Keratinocyte (primary cell): Measurements from ENCODE around the gene RNU7-1. TPM values are rescaled to one million over a fixed set of nuclear protein-coding genes. Genes with fewer than 3 reads are reported as not detected.

Experiments
- DNase-seq: peaks from one replicate; pipeline ENCODE4 v3.0.0-alpha.2; 2011; ENCODE audit warnings: low read depth, missing footprints, low spot score
- FAIRE-seq: peaks from 2 replicates; lab custom pipeline; 2011; peaks lifted over from hg19 to GRCh38; lab: Jason Lieb, UNC
- H2AFZ ChIP-seq: 2 replicates; pipeline ENCODE4 v1.6.0; 2012; ENCODE audit warnings: low read length, control low read depth, inconsistent platforms; ENCODE audit not compliant: control insufficient read depth
- H3K27ac ChIP-seq: 2 replicates; pipeline ENCODE4 v1.5.1; 2011; ENCODE audit warnings: low read length; ENCODE audit not compliant: control insufficient read depth, insufficient read depth
- H3K27me3 ChIP-seq: 3 replicates; pipeline ENCODE4 v1.6.0; 2011; ENCODE audit warnings: low read length; ENCODE audit not compliant: control insufficient read depth, insufficient read depth; ENCODE audit errors: extremely low read depth
- H3K36me3 ChIP-seq, 2 experiments: 2 replicates in 1 of 2; 3 replicates in 1 of 2; pipeline ENCODE4 v1.5.1; 2011; ENCODE audit warnings: low read length in 2 of 2, mild to moderate bottlenecking in 1 of 2; ENCODE audit not compliant: control insufficient read depth in 2 of 2, insufficient read depth in 2 of 2; ENCODE audit errors: extremely low read depth in 1 of 2
- H3K4me1 ChIP-seq: 3 replicates; pipeline ENCODE4 v1.5.1; 2011; ENCODE audit warnings: low read length; ENCODE audit not compliant: control insufficient read depth, insufficient read depth; ENCODE audit errors: extremely low read depth
- H3K4me2 ChIP-seq: 3 replicates; pipeline ENCODE4 v1.6.0; 2011; ENCODE audit warnings: low read depth, low read length; ENCODE audit not compliant: control insufficient read depth, insufficient read depth; ENCODE audit errors: extremely low read depth
- H3K4me3 ChIP-seq, 3 experiments: fragments of 200-600 bp in 1 of 3; sonication (generic) in 1 of 3; 2 replicates in 2 of 3; 3 replicates in 1 of 3; pipeline ENCODE4 v1.5.1; 2011 to 2016; ENCODE audit warnings: low read length in 3 of 3, mild to moderate bottlenecking in 3 of 3, control low read depth in 2 of 3, inconsistent platforms in 1 of 3, low read depth in 1 of 3, mixed read lengths in 1 of 3, mixed run types in 1 of 3, moderate library complexity in 1 of 3; ENCODE audit not compliant: control insufficient read depth in 2 of 3, insufficient read depth in 2 of 3; ENCODE audit errors: extremely low read depth in 1 of 3
- H3K79me2 ChIP-seq: 2 replicates; pipeline ENCODE4 v1.6.0; 2012; ENCODE audit warnings: low read length; ENCODE audit not compliant: control insufficient read depth, insufficient read depth
- H3K9ac ChIP-seq: 3 replicates; pipeline ENCODE4 v1.6.0; 2011; ENCODE audit warnings: low read length; ENCODE audit not compliant: control insufficient read depth, insufficient read depth; ENCODE audit errors: extremely low read depth
- H3K9me1 ChIP-seq: 3 replicates; pipeline ENCODE4 v1.6.0; 2011; ENCODE audit warnings: low read length; ENCODE audit not compliant: control insufficient read depth, insufficient read depth; ENCODE audit errors: extremely low read depth
- H3K9me3 ChIP-seq: 2 replicates; pipeline ENCODE4 v1.5.1; 2012; ENCODE audit warnings: low read depth, low read length; ENCODE audit not compliant: control insufficient read depth
- H4K20me1 ChIP-seq: 3 replicates; pipeline ENCODE4 v1.6.0; 2011; ENCODE audit warnings: low read length; ENCODE audit not compliant: control insufficient read depth, insufficient read depth; ENCODE audit errors: extremely low read depth
- EZH2 ChIP-seq: IDR thresholded peaks from one replicate; pipeline ENCODE4 v1.6.1; 2012; ENCODE audit warnings: inconsistent platforms, mild to moderate bottlenecking, low read length, moderate library complexity
- dilution Hi-C: fragments of 300-500 bp; cut with MboI; formaldehyde crosslinking; loops from one replicate; pipeline ENCODE4 v1.7.0; 2020; ENCODE audit warnings: low sequenced_read_pairs; ENCODE audit not compliant: extremely low pct_ligation_motif_present
- polyA plus RNA-seq, 5 experiments: library from polyadenylated mRNA; depleted of rRNA in 3 of 5; stranded (reverse) in 3 of 5; stranded (forward) in 1 of 5; unstranded in 1 of 5; fragments of >200 nt; gene quantifications; 1 replicate in 1 of 5; 2 replicates in 3 of 5; 3 replicates in 1 of 5; pipeline versions ENCODE4 v1.2.1 to v1.2.3, GENCODE V29; 2011 to 2012; ENCODE audit warnings: missing spikeins in 2 of 5, low read depth in 1 of 5, low replicate concordance in 1 of 5
- TF ChIP-seq, protein P1 (sequence below), 3 experiments: IDR thresholded peaks in 1 of 3; conservative IDR thresholded peaks in 1 of 3; optimal IDR thresholded peaks in 1 of 3; 2 replicates in 2 of 3; 3 replicates in 1 of 3; pipeline versions ENCODE3 to v1.5.1; 2011; ENCODE audit warnings: low read length in 3 of 3, mild to moderate bottlenecking in 3 of 3, moderate library complexity in 2 of 3, control low read depth in 1 of 3, inconsistent platforms in 1 of 3; ENCODE audit not compliant: insufficient read depth in 2 of 3; ENCODE audit errors: extremely low read depth in 1 of 3

Gene RNU7-1
- polyA plus RNA-seq, 1 donor (not counting 4 experiments of a cell fraction or from before 2014, with no cell fraction given), result not detected

DNA sequence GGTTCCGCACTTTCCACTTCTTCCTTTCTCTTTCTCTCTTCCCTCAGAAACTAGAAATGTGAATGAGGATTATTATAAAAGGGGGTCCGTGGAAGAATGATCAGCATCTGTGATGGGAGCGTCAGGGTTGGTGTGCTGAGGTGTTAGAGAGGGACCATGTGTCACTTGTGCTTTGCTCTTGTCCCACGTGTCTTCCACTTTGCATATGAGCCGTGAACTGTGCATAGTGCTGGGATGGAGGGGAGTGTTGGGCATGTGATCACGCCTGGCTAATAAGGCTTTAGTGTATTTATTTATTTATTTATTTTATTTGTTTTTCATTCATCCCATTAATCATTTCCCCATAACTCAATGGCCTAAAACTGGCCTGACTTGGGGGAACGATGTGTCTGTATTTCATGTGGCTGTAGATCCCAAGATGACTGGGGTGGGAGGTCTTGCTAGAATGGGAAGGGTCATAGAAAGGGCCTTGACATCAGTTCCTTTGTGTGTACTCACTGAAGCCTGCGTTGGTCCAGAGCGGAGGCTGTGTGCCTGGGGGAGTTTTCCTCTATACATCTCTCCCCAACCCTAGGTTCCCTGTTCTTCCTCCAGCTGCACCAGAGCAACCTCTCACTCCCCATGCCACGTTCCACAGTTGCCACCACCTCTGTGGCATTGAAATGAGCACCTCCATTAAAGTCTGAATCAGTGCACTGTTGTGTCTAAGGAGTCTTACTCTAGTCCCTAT is 20.4 kb upstream of the RNU7-1 start:
- Histone ChIP-seq H3K9ac (no peak overlapping the region), H4K20me1 (no peaks in the 10 kb centered on the region), H3K9me3 (no peaks in the 10 kb centered on the region), H3K4me3 (no peak overlapping the region), H2AFZ (no peak overlapping the region), H3K9me1 (peaks cover 2% of the 10 kb centered on the region), H3K79me2 (peaks cover 8% of the 10 kb centered on the region), H3K27me3 (no peaks in the 10 kb centered on the region), H3K4me2 (no peak overlapping the region), H3K4me1 (peaks cover 39% of the 10 kb centered on the region), H3K27ac (no peak overlapping the region), H3K36me3 (no peaks in the 10 kb centered on the region)
- no peak for TF ChIP-seq EZH2
- TF ChIP-seq, protein P1, sequence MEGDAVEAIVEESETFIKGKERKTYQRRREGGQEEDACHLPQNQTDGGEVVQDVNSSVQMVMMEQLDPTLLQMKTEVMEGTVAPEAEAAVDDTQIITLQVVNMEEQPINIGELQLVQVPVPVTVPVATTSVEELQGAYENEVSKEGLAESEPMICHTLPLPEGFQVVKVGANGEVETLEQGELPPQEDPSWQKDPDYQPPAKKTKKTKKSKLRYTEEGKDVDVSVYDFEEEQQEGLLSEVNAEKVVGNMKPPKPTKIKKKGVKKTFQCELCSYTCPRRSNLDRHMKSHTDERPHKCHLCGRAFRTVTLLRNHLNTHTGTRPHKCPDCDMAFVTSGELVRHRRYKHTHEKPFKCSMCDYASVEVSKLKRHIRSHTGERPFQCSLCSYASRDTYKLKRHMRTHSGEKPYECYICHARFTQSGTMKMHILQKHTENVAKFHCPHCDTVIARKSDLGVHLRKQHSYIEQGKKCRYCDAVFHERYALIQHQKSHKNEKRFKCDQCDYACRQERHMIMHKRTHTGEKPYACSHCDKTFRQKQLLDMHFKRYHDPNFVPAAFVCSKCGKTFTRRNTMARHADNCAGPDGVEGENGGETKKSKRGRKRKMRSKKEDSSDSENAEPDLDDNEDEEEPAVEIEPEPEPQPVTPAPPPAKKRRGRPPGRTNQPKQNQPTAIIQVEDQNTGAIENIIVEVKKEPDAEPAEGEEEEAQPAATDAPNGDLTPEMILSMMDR (optimal IDR thresholded peaks at IDR 0.05 in 1 of 3, IDR thresholded peaks at IDR 0.05 in 1 of 3, conservative IDR thresholded peaks at IDR 0.05 in 1 of 3; ENCODE audit: extremely low read depth in 1 of 3, insufficient read depth in 2 of 3, low read length in 3 of 3), result no peak
- FAIRE-seq, result no peak
- no peak for DNase-seq
- dilution Hi-C loops, result no loop called here

DNA sequence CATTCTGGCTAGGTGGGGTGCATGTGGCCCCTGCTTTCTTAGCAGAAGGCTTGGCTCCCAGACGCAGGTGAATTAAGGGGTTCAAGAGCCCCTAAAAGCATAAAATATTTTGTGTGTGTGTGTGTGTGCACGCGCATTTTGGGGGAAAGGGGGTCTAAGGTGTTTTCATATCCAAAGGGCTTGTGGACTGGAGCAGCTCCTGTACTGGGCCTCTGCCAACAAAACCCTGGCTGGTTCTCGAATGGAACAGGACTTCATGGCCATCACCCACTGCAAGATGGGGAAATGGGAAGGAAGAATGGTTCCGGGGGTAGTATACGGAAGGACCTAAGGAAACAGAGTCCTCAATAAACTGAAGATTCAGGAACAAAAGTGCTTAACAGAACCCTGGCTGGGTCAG is 19.8 kb upstream of the RNU7-1 start:
- Histone ChIP-seq H3K9me3 (no peaks in the 10 kb centered on the region), H3K9ac (no peak overlapping the region), H3K4me2 (no peak overlapping the region), H2AFZ (no peak overlapping the region), H4K20me1 (no peaks in the 10 kb centered on the region), H3K4me1 (peaks cover 39% of the 10 kb centered on the region), H3K4me3 (no peak overlapping the region), H3K36me3 (no peaks in the 10 kb centered on the region), H3K9me1 (peaks cover 2% of the 10 kb centered on the region), H3K79me2 (peaks cover 14% of the 10 kb centered on the region), H3K27me3 (no peaks in the 10 kb centered on the region), H3K27ac (no peak overlapping the region)
- no peak for FAIRE-seq
- dilution Hi-C loops, result no loop called here
- DNase-seq, result no peak
- TF ChIP-seq, protein P1 (optimal IDR thresholded peaks at IDR 0.05 in 1 of 3, IDR thresholded peaks at IDR 0.05 in 1 of 3, conservative IDR thresholded peaks at IDR 0.05 in 1 of 3; ENCODE audit: extremely low read depth in 1 of 3, insufficient read depth in 2 of 3, low read length in 3 of 3), result no peak
- TF ChIP-seq EZH2, result no peak
